GM12892 (cell line): Measurements from ENCODE around the gene GDF15.

Experiments used
- POLR2A ChIP-seq: IDR thresholded peaks from 2 replicates; pipeline ENCODE4 v1.6.1; 2011; ENCODE audit warnings: low read depth, low read length, control low read depth
- TAF1 ChIP-seq: IDR thresholded peaks from 2 replicates; pipeline ENCODE4 v1.6.1; 2011; ENCODE audit warnings: low read depth, mild to moderate bottlenecking, control low read depth, low read length, borderline replicate concordance

DNA sequence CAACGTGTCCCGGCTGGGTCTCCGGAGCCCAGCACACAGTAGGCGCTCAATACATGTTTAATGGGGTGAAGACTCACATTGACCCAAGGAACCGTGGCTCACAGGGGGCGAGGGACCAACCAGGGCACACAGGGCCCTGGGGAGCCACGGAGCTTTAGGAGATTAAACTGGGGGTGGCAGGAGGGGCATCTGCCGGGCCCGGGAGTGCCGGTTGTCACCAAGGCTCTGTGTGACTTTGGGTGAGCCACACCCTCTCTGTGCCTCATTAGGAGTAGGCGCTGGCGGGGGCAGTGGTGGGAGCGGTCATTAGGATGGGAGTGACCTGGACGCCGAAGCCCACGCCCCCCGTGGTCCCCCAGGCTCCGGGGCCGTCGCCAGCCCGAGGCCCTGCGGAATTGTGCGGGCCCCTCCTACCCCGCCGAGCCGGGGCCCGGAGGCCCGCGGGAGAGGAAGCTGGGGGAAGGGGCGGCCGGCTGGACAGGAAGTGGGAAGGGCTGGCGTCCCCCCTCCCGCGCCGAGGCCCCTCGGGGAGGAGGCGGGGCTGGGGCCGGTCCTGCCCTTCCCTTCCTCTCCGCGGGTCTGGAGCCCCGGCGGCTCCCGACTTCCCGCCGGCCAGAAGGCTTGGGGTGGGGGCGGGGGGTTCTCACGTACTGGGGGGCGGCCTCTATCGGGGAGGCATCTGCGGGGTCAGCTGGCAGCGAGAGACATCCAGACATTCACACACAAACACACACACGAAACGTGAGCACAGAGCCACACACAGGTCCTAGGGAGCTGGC, 31.5 kb downstream of the GDF15 start:
- TF ChIP-seq TAF1 (no peak), POLR2A (no peak)
